WERI-Rb-1 (cell line): ENCODE results near the gene GZMA.

ENCODE experiments used
- DNase-seq: peaks from one replicate; pipeline ENCODE4 v3.0.0-alpha.2; 2020
- H3K27ac ChIP-seq: fragments of 250-450 bp; sonication (Bioruptor Pico); 2 replicates; pipeline ENCODE4 v1.5.1; 2020; ENCODE audit warnings: mild to moderate bottlenecking, moderate library complexity
- H3K27me3 ChIP-seq: fragments of 250-450 bp; sonication (Bioruptor Pico); 2 replicates; pipeline ENCODE4 v1.5.1; 2021; ENCODE audit warnings: mild to moderate bottlenecking, low read depth, moderate library complexity; ENCODE audit not compliant: insufficient read depth, severe bottlenecking
- H3K36me3 ChIP-seq: fragments of 250-450 bp; sonication (Bioruptor Pico); 2 replicates; pipeline ENCODE4 v1.5.1; 2020; ENCODE audit warnings: mild to moderate bottlenecking, moderate library complexity
- H3K4me3 ChIP-seq: 2 replicates; pipeline ENCODE4 v1.5.1; 2011; ENCODE audit warnings: low read depth, mild to moderate bottlenecking, control low read depth, low read length
- H3K9me3 ChIP-seq: fragments of 250-450 bp; sonication (Bioruptor Pico); 2 replicates; pipeline ENCODE4 v1.5.1; 2021; ENCODE audit warnings: mild to moderate bottlenecking, moderate library complexity; ENCODE audit not compliant: severe bottlenecking
- TF ChIP-seq, protein P1 (sequence below): IDR thresholded peaks from 2 replicates; pipeline ENCODE4 v1.5.1; 2011; ENCODE audit warnings: low read depth, mild to moderate bottlenecking, control low read depth, inconsistent platforms, low read length

The GZMA gene

DNA sequence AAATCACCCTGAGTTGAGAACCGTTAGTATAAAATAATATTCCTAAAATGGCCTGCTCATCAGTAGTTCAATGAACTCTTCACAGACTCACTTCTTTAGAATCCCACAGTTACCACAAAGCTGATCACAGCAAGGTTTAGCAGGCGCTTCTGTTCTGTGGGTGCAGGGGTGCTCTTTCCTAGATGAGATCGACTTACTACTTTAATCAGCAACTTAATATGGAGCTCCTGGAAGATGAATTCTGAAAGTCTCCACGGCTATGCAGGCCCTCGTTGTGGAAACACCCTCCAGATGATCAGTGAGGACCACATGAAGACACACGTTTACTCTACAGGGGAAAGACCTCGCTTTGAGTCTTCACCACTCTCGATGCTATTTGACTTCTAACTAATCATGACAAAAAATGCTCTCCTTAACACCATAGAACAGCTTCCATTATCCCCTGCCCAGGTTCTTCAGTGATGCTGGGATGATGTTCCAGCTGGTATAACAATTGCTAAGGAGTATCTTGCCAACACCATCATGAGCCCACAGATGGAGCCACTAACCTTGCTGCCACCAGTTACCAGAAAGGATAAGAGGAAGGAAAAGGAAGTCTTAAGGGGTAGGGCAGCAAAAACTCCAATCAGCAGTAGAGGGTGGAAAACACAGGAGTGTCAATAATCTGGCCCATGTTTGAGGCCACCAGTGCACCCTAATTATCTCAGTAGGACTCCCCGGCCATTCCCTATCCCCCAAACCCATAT is 39.7 kb downstream of the GZMA start:
- no peak for DNase-seq
- H3K4me3 ChIP-seq: no peak overlapping the region
- no peak overlapping the region for H3K27ac ChIP-seq
- no peaks in the 10 kb centered on the region for H3K36me3 ChIP-seq
- TF ChIP-seq, protein P1, sequence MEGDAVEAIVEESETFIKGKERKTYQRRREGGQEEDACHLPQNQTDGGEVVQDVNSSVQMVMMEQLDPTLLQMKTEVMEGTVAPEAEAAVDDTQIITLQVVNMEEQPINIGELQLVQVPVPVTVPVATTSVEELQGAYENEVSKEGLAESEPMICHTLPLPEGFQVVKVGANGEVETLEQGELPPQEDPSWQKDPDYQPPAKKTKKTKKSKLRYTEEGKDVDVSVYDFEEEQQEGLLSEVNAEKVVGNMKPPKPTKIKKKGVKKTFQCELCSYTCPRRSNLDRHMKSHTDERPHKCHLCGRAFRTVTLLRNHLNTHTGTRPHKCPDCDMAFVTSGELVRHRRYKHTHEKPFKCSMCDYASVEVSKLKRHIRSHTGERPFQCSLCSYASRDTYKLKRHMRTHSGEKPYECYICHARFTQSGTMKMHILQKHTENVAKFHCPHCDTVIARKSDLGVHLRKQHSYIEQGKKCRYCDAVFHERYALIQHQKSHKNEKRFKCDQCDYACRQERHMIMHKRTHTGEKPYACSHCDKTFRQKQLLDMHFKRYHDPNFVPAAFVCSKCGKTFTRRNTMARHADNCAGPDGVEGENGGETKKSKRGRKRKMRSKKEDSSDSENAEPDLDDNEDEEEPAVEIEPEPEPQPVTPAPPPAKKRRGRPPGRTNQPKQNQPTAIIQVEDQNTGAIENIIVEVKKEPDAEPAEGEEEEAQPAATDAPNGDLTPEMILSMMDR: no peak
- H3K27me3 ChIP-seq: peaks cover 28% of the 10 kb centered on the region
- H3K9me3 ChIP-seq: no peaks in the 10 kb centered on the region

DNA sequence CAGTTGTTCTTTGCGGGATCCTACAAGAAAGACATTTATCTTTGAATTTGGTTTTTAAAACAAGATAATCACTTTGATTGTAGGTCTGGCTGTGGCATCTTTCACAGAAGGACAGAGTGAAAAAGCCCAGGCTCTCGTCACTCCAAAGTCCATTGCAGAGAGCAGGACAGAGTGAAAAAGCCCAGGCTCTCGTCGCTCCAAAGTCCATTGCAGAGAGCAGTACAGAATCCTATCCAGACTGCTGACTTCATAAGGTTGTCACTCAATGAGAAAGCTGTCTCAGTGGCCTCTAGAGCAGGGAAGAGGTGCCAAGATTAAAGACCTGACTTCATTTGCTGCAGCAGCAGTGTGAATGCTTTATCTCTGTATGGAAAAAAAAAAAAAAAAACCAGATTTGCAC is 41.2 kb downstream of the GZMA start:
- DNase-seq: no peak
- H3K9me3 ChIP-seq: no peaks in the 10 kb centered on the region
- H3K27me3 ChIP-seq: peaks cover 28% of the 10 kb centered on the region
- no peak overlapping the region for H3K4me3 ChIP-seq
- no peak overlapping the region for H3K27ac ChIP-seq
- H3K36me3 ChIP-seq: no peaks in the 10 kb centered on the region
- TF ChIP-seq, protein P1: no peak

DNA sequence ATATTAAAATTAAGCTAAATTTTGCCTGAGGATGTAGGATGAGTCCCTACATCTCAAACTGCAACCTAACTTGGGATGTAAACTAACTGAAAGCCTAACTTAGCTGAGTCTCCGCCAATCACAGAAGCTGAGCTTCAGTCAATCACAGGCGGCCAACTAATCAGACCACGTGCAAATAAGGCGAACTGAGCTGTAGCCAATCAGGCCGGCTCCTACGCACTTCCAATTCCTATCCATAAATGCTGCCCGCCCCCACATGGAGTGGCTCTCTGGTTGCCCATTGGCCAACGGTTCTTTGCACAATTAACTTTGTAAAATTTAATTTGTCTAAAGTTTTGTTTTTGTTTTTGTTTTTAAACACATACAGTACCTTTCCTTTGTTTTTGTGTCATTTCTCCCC is 43.6 kb downstream of the GZMA start:
- no peaks in the 10 kb centered on the region for H3K36me3 ChIP-seq
- no peak overlapping the region for H3K4me3 ChIP-seq
- no peak overlapping the region for H3K27ac ChIP-seq
- TF ChIP-seq, protein P1: no peak
- no peak for DNase-seq
- H3K27me3 ChIP-seq: peaks cover 24% of the 10 kb centered on the region
- no peaks in the 10 kb centered on the region for H3K9me3 ChIP-seq

DNA sequence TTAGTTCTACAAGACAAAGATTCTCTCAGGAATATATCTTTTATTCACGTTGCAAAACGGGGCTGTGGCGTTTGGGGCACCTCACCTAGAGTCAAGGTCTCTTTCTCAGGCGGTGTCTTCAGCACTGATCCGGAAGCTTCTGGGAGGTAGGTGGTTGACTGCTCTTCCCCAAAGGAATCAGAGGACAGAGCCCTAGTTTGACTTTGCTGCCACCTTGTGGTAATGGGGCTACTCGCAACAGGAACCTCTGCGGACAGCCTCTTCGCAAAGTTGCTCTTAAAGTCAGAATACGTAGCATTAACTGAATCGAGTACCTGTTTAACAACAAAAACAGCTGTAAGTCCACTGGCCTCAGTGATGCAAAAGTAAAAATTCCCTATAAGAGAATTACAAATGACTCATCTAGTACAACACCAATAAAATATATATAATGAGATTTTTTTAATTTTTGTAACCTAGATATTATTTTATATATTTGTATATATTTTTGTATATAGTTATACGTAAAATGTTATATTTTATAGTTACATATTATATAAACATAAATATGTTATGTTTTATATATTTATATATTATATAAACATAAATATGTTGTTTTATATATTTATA is 44.2 kb downstream of the GZMA start:
- H3K9me3 ChIP-seq: no peaks in the 10 kb centered on the region
- H3K27ac ChIP-seq: no peak overlapping the region
- TF ChIP-seq, protein P1: peak; percentile 95

DNA sequence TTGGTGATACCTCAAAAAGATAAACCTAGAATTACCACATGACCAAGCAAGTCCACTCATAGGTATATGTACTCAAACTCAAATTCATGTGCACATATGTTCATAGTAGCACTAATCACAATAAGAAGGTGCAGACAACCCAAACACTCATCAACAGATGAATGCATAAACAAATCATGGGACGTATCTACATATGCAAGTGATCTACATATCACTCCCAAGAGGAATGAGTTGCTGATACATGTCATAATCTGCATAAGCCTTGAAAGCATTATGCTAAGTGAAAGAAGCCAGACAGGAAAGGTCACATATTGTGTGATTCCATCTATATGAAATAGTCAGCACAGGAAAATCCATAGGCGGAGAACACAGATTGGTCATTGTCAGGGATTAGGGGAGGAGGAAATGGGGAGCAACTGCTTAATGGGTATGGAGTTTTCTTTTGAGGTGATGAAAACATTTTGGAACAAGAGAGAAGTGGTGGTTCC is 46.9 kb downstream of the GZMA start:
- H3K27ac ChIP-seq: no peak overlapping the region
- TF ChIP-seq, protein P1: no peak
- no peaks in the 10 kb centered on the region for H3K36me3 ChIP-seq
- no peak for DNase-seq
- H3K9me3 ChIP-seq: no peaks in the 10 kb centered on the region
- peaks cover 3% of the 10 kb centered on the region for H3K27me3 ChIP-seq
- no peak overlapping the region for H3K4me3 ChIP-seq

More for the DNA sequence above, 44.2 kb downstream of the GZMA start:
- Histone ChIP-seq H3K27me3 (peaks cover 22% of the 10 kb centered on the region), H3K4me3 (no peak overlapping the region), H3K36me3 (no peaks in the 10 kb centered on the region)
- DNase-seq: peak; percentile 84
